GM19468 (cell line): ENCODE data around the gene KRAS.
"Not testable (repeated sequence)": the region's sequence is repeated elsewhere in the genome, so short reads cannot be mapped to it uniquely, and the experiment has no call there.

ENCODE experiments used
- ATAC-seq: cut with Tn5 transposase; IDR thresholded peaks from one replicate; pipeline ENCODE4 v1.9.1; 2021; ENCODE audit warnings: mild to moderate bottlenecking, moderate library complexity, moderate number of reproducible peaks; ENCODE audit not compliant: unreplicated experiment; ENCODE audit errors: extremely low read depth

KRAS gene

DNA sequence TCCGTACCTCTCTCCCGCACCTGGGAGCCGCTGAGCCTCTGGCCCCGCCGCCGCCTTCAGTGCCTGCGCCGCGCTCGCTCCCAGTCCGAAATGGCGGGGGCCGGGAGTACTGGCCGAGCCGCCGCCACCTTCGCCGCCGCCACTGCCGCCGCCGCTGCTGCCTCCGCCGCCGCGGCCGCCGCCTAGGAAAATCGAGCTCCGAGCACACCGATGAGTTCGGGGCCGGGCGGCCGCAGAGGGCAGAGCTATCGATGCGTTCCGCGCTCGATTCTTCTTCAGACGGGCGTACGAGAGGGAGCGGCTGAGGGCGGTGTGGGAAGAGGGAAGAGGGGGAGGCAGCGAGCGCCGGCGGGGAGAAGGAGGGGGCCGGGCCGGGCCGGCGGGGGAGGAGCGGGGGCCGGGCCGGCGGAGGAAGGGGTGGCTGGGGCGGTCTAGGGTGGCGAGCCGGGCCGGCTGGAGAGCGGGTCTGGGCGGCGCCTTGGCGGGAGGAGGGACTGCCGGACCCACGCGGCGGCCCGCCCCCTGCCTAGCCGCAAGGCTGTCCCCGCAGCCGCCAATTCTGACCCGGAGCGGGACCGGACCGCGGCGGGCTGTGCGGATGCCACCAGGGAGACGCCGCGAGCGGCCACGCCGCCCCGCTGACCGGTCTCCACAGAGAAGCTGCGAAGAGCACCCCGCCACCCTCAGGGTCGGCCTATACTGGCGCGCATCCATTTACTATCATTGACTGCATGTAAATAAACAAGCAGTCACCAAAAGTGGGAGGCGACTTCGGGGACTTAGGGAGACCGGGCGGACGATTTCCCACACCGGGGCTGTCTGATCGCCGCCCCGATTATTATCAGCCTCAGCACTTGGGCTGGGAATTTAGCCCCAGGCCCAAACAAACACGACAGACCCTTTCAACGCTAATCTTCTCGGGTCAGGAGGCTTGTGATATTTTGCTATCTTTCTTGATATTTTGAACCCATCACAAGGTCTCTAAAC lies at the start of gene KRAS:
Gene KRAS, minus strand, starts transcription at position 186 of the 987 bp plus-strand sequence.
- peak; percentile 72 for ATAC-seq

DNA sequence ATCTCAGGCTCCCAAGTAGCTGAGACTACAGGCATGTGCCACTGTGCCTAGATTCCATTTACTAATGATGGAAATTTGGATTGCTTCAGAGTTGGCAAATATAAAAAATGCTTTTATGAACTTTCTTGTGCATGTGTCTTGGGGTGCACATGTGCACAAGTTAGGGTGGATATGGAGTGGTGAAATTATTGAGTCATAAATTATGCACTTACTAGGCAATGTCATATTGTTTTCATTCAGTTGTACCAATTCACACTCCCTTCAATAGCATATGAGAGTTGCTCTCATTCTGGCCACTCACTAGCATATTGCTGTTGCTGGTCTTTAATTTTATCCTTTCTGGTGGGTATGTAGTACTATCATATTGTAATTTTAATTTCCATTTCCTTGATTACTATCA lies 45.7 kb upstream of the KRAS start:
- ATAC-seq = no peak

DNA sequence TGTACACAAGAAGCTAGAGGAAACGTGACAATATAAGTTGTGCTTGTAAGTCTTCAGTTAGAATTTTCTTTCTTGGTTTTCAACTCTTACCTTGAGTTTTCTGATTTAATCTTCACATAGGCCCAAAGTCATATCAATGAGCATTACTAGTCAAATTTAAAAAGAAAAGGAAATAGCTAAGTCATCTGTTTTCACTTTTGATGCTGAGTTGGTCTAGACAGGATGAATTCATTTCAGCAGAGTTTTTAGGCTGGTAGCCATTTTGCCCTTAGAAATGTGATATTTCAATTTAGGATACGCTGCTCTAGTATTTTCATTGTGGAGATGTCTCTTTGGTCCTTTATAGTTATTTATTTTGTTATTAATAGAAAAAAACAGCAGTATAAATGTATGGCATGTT lies 44.6 kb upstream of the KRAS start:
- no peak for ATAC-seq

DNA sequence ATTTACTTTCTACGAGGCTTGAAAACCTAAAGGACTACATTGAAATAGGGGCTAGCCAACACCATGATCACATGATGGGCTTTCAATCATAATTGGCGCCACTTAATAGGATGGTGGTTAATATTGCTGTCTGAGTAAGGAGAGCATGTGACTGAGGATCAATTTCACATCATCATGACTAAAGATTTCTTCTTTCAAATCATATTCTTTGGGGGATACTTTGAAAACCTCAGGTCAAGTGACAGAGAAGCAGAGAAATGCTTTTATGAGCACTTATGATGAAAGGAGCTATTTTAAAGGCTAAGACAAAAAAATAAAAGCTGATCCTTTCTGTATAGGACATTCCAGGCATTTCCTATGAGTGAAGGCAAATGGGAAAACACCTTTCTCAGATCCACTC lies 42.9 kb upstream of the KRAS start:
- no peak for ATAC-seq

DNA sequence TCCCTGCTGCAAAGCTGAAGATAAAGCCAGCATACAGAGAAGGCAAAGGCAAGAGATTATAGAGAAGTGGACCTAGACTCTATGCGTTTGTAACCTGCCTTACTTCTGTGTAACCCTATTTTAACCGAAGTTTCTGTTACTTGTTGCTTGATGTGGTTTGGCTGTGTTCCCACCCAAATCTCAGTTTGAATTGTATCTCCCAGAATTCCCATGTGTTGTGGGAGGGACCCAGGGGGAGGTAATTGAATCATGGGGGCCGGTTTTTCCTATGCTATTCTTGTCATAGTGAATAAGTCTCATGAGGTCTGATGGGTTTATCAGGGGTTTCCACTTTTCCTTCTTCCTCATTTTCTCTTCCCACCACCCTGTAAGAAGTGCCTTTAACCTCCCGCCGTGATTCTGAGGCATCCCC lies 42.1 kb upstream of the KRAS start:
- ATAC-seq = not testable (repeated sequence)

DNA sequence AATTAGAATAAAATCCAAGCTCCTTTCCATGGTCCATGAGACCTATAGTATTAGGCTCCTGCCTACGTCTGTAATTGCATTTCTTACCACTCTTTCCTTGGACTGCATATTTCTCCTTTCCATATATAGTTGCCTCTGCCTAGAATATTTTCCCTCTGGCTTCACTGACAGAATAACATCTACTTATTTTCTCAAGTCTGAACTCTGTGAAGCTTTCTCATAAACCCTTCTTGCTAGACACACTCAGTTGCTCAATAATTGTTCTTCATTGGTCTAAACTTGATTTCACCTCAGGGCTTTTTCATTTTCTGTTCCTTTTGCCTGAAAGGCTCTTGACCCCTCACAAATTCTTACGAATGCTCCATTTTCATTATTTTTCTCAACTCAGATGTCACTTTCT lies 36.9 kb upstream of the KRAS start:
- ATAC-seq = no peak

DNA sequence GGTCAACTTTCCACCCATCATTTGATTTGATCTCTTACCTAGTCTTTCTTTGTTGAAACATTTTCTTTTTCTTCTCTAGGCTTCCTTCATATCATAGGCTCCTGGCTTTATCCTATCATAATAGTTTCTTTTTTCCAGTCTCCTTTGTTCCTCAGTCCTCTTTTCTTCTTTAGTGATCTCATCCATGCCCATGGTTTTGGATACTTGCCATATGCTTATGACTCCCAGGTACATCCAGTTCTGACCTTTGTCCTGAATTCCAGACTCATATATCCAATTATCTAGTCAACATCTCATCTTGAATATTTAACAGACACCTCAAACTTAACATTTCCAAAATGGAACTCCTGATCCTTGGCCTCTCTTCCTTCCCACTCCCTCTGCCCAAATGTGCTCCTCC lies 36.1 kb upstream of the KRAS start:
- ATAC-seq = no peak

DNA sequence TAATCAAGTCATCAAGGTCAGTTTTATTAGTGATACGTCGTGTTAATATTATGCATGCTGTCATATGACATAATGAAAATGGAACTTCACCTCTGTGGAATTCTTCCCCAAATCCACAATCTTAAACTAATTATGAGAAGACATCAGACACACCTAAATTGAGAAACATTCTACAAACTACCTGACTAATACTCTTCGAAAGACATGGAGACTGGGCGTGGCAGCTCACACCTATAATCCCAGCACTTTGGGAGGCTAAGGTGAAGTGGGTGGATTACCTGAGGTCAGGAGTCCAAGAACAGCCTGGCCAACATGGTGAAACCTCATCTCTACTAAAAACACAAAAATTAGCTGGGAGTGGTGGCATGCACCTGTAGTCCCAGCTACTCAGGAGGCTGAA lies 33.3 kb upstream of the KRAS start:
- no peak for ATAC-seq

DNA sequence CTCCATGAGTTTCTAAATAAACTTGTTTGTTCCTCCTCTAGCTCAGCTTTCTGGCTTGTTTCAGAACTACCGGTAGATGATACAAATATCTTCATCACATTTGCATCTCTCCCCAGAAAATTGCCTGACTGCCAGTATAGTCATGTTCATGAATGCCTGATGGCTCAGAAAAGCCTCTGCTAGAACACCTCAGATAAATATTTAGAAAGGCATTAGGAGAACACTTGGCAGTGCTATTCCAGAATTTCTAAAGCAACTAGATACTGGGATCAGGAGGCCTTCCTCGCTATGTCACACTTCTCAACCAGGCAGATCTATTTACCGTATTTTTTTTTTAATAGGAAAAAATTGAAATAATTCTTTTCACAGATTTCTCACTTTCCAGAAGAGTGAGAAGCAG lies 32.3 kb upstream of the KRAS start:
- ATAC-seq = no peak

DNA sequence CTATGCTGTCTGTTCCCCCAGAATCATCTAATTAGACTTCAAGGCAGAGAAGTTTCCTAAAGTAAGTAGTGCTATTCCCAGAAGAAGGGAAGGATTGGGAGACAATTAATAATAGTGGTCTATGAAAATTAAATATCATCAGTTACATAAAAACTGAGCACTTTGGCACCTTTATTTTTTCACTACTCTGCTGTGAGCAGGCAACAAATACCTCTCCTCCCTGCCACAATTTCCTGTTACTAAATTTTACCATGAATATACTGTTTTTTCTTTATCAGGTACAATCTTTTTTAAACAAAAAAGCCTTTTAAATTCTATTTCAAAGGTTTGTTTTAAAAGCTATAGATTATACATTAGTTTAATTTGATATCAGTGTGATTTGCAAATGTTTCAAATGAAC lies 29.4 kb upstream of the KRAS start:
- ATAC-seq = no peak

DNA sequence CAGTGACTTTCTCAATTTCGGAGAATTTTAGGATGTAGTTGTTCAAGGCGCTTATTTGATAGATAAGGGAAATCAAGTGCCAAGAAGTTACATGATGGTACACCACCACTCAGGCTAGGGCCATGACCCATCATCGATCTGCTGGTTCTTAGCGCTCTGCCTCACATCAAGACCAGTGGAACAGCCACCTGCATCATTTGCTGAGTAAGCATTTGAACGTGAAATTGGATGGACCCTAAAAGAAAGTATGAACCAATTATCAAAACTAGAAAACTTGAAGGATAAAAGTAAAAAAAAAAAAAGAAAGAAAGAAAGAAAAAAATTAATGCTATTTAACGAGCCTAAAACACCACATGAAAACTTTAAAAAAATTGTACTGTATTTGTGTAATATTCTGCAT lies 27.5 kb upstream of the KRAS start:
- no peak for ATAC-seq

DNA sequence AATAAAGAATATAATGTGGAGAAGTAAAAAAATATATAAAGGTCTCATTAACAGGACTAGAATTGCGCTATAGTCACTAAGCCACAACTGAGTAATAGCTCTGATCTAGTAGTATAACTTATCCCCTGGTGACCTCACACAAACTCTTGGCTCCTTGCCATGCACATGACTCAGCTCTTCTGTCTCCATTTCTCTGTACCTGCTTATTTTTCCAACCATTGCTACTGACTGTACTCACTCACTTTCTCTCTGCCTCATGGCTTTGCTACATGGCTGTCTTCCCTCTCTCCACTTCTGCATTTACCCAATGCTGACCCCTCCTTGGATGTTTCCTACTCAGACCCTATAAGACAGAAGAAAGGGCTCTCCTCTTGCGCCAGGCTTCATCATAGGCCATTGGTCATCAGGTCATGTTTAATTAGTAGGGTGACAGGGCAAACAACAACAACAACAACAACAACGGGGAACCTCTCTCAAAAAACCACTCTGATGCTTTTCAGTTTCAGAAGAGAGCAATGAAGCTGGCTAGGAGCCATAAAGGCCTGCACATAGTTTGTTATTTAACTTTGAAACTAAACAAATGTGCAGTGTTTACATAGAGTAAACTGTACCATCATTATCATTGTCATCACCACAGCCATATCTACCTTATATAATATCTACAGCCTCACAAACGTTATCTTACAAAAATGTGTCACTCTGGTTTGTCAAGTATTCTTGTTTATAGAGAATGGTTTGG lies 25.6 kb upstream of the KRAS start:
- ATAC-seq = no peak

DNA sequence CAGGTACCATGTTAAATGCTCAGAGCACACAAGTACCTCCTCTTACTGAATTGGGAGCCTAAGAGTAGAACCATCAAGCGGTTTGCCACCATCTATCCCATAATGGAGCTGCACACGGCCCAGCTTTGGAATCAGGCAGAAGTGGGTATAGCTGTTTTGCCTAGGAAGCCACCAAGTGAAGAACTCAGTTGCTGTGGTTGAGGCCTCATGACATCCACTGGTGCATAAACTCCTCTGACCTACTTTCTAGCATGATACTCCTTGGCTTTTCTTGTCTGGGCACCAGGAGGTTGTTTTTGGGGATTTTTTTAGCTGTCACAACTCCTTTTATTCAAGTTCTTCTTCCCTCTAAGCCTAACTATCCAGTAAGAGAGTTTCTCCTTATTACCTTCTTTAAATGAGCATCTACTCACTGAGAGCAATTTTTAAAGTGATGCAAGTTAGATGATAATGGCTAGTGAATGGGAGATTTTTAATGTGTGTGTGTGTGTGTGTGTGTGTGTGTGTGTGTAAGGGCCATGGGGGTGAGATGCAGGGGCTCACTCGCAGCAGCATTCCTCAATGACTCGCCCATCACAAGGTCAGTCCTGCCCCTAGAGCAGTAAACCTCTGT lies 20.9 kb upstream of the KRAS start:
- ATAC-seq = no peak

DNA sequence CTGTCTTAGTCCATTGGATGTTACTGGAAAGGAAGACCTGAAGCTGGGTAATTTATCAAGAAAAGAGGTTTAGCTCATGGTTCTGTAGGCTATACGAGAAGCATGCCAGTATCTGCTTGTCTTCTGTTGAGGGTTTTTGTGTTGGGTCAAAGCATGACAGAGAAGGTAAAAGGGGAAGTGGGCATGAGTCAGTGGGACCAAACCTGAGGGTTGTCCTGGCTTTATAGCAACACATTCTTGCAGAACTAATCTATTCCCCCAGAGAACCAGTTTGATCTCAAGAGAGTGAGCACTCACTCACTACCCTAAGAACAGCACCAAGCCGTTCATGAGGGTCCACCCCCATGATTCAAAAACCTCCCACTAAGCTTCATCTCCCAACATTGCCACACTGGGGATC lies 19.0 kb upstream of the KRAS start:
- peak; percentile 55 for ATAC-seq

DNA sequence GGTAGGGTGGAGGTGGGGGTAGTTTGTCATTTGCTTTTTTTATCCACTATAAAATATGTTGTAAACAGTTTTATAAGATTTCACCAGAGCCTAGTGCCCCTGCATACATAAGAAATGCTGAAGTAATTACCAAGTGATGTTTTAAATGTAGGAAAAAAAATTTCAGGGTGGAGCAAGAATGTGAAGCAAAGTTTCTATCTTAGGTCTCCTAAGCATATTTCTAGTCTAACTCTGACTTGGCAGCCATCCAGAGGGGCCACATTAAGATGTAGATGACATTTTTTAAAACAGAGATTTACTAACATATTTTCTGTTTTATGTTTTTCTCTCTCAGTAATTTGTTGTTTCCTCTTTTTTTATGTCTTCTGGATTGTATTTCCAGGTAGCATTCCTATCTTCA lies 15.8 kb upstream of the KRAS start:
- ATAC-seq = no peak

DNA sequence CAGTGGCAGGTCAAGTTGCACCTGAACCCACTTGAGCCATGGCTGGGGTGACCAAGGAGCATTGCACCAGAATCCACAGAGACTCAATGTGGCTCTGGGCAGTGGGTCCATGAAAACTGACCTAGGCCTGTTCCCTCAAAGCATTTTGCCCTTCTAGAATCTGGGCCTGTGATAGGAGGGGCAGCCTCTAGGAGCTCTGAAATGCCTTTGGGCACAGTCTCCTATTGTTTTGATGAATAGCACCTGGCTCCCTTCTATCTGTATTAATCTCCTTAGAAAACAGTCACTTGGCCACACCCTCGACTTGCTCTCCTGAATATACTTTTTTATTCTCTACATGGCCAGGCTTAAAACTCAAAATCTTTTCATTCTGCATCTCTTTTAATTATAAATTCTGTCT lies 14.1 kb upstream of the KRAS start:
- no peak for ATAC-seq

DNA sequence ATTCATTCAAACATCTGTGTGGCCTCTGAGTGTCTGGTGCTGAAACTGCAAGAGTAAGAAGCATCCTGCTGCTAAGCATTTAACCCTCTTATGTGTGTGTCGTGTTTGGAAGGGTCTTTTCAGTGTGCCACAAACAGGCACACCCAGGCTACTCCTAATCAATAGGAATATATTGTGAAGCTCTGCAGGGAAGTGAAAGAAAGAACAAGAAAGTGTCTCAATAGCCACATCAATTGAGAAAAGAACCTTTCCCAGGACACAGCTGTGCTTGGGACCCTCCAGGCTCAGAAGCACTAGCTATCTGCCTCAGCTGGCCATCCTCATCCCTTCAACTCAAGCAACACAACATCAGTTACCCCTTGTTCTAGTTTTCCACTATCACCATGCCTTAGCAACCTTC lies 13.4 kb upstream of the KRAS start:
- no peak for ATAC-seq

DNA sequence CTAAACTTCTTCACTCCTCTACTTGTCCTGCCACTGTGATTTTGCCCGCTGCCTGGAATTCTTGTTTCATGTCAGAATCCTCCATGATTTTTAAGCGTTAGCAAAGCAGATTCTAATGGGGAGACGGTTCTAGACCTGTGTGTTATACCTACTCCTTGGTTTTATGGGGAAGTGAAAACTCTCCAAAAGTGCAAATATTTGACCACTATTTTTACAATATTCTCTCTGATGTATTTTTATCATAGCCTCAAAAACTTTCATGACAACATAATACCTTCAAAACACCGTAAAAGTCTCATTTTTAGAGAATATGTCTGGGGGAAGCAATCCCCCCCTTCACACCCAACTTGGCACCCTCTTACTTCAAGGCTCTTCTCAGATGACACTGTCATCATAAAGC lies 12.9 kb upstream of the KRAS start:
- ATAC-seq = no peak

DNA sequence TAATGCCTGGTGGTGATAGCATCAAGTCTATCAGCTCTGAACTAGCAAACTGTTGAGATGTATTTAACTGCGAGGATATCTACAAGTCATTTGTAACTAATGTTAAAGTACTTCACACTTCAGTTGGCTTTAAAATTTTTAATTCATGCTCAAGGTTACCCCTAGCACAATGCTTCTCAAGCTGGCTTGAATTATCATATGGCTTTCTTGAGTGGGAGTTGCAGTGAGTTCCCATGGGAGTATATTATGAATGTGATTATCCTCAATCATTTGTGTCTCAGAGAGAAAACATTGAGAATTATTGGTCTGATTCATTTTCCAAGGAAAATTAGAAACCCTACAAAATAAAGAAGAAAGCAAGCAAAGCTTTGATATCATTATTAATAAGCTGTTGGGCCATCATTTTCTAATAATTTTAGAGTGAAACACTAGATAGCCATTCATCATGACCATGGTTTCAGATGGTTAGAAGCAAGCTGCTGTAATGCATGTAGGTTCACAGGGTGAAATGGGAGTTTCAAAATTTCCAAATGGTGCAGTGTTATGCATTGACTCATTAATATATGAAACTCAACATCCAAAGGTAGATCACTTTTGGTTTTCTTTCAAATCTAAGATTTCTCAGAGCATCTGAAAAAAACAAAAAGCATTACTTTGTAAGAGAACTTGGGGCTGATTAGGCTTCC lies 11.8 kb upstream of the KRAS start:
- ATAC-seq = no peak

DNA sequence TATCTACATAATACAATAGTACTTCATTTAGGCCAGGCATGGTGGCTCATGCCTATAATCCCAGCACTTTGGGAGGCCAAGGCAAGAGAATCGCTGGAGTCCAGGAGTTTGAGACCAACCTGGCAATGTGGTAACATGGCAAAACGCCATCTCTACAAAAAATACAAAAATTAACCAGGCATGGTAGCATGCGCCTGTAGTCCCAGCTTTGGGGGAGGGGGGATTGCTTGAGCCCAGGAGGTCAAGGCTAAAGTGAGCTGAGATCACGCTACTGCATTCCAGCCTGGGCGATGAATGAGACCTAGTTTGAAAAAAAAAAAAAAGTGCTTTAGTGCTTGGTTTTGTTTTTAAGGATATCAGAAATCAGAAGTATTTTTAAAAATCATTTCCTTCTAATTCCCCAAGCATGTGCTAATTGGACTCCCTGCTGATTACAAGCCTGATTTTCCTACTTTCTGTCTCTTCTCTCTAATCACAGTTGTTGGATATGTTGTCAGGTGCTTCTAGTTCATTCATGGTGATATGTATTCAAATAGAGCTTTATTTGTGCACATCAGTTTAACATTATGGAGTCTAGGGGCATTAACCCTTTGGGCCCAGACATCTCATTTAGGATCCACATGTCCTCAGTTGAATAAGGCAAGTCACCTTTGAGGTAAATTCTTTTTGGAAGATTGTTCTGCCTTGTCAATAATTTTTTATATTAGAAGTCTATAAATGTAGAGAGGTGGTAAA lies 7.0 kb upstream of the KRAS start:
- ATAC-seq = no peak
